Mammary epithelial cell (primary cell): ENCODE measurements around the gene ZFY.

Experiments
- CTCF ChIP-seq, 2 donors: IDR thresholded peaks in 1 of 2; conservative IDR thresholded peaks in 1 of 2; 2 replicates each; pipeline ENCODE4 v1.5.1; 2011 to 2012; ENCODE audit warnings: inconsistent platforms in 2 of 2, low read length in 2 of 2, mild to moderate bottlenecking in 2 of 2, control low read depth in 1 of 2, low read depth in 1 of 2; ENCODE audit not compliant: insufficient read depth in 1 of 2; ENCODE audit errors: extremely low read depth in 1 of 2
- EZH2 ChIP-seq: IDR thresholded peaks from 2 replicates; pipeline ENCODE4 v1.6.1; 2012; ENCODE audit warnings: low read length, inconsistent platforms, borderline replicate concordance

GRCh38 chrY:2964814-2965213, 29.6 kb downstream of the ZFY start:
- TF ChIP-seq CTCF (conservative IDR thresholded peaks at IDR 0.05 in 1 of 2, IDR thresholded peaks at IDR 0.05 in 1 of 2; ENCODE audit: extremely low read depth in 1 of 2, insufficient read depth in 1 of 2, low read depth in 1 of 2, low read length in 2 of 2), result no peak
- no peak for TF ChIP-seq EZH2
